Lower lobe of right lung (tissue), 2 donors: ENCODE results near the gene RMND5B. TPM values are rescaled to one million over a fixed set of nuclear protein-coding genes. Genes with fewer than 3 reads are reported as not detected.
A peak's percentile ranks its signal among the peaks of the same experiment; 100 is the strongest.
"Not testable (repeated sequence)": the region's sequence is repeated elsewhere in the genome, so short reads cannot be mapped to it uniquely, and the experiment has no call there.

Experiments
- ATAC-seq, 2 donors: fragments of 200-7000 bp; cut with Tn5 transposase; one replicate each; pipeline ENCODE4 v1.9.1; 2020 to 2022; ENCODE audit warnings: mild to moderate bottlenecking in 2 of 2, moderate library complexity in 2 of 2
- DNase-seq: peaks from one replicate; pipeline ENCODE4 v3.0.0-alpha.2; 2020
- H3K27ac ChIP-seq: fragments of 200-600 bp; one replicate; pipeline ENCODE4 v1.8.0; 2022
- H3K27me3 ChIP-seq: fragments of 200-600 bp; one replicate; pipeline ENCODE4 v1.8.0; 2022; ENCODE audit warnings: low read depth
- H3K36me3 ChIP-seq: fragments of 200-600 bp; one replicate; pipeline ENCODE4 v1.8.0; 2022; ENCODE audit warnings: mild to moderate bottlenecking
- H3K4me1 ChIP-seq: fragments of 200-600 bp; one replicate; pipeline ENCODE4 v1.8.0; 2022
- H3K4me3 ChIP-seq: fragments of 200-600 bp; one replicate; pipeline ENCODE4 v1.8.0; 2022; ENCODE audit warnings: mild to moderate bottlenecking
- H3K9me3 ChIP-seq: fragments of 200-600 bp; one replicate; pipeline ENCODE4 v1.8.0; 2022
- CTCF ChIP-seq: fragments of 200-600 bp; IDR thresholded peaks from one replicate; pipeline ENCODE4 v1.8.0; 2022; ENCODE audit warnings: antibody characterized with exemption, mild to moderate bottlenecking
- intact Hi-C: fragments of 100-400 bp; cut with DNase I; formaldehyde crosslinking; loops from one replicate; pipeline ENCODE4 v1.11.0; 2022
- total RNA-seq: library from RNA; stranded (reverse); fragmentation: NEBNext Ultra II Directional; extraction: Animal tissue kit (Norgen Biotek cat#: 25700); gene quantifications from one replicate; pipeline ENCODE4 v1.2.1, GENCODE V29; 2021
- donor health status: DM: no; HTN: yes; CAD: no; lungs with severe emphysema.

RMND5B gene
- total RNA-seq, 1 donor from 2014 or later, result 38.6 TPM

GRCh38 chr5:178129296-178129695, 1.5 kb upstream of the RMND5B start:
- TF ChIP-seq CTCF, result no peak
- Histone ChIP-seq H3K4me3 (no peak overlapping the region), H3K36me3 (peaks cover 7% of the 10 kb centered on the region), H3K27me3 (no peaks in the 10 kb centered on the region), H3K9me3 (no peaks in the 10 kb centered on the region), H3K4me1 (peaks cover 8% of the 10 kb centered on the region), H3K27ac (no peak overlapping the region)
- intact Hi-C loops, result no loop called here
- ATAC-seq (no peak), DNase-seq (no peak)

GRCh38 chr5:178130234-178130575, 609 bp upstream of the RMND5B start:
- H3K9me3 ChIP-seq, DNase-seq, H3K4me1 ChIP-seq, intact Hi-C loops, H3K27me3 ChIP-seq: not testable (repeated sequence)
- Histone ChIP-seq H3K4me3 (peak overlapping the region; percentile 80), H3K36me3 (peaks cover 11% of the 10 kb centered on the region), H3K27ac (peak overlapping the region; percentile 94)
- ATAC-seq, result peak; percentile 36 to 41

GRCh38 chr5:178131446-178131996, 707 bp downstream of the RMND5B start:
- Histone ChIP-seq H3K4me1 (peaks cover 8% of the 10 kb centered on the region), H3K36me3 (peaks cover 24% of the 10 kb centered on the region), H3K27me3 (no peaks in the 10 kb centered on the region), H3K27ac (peak overlapping the region; percentile 94), H3K4me3 (peak overlapping the region; percentile 80), H3K9me3 (no peaks in the 10 kb centered on the region)
- DNase-seq (no peak), ATAC-seq (no peak)
- TF ChIP-seq CTCF, result no peak
- intact Hi-C loops, result no loop called here

GRCh38 chr5:178136990-178137389, 6.2 kb downstream of the RMND5B start:
- no peak for ATAC-seq
- Histone ChIP-seq H3K36me3 (peaks cover 74% of the 10 kb centered on the region), H3K4me1 (peaks cover 2% of the 10 kb centered on the region), H3K27me3 (no peaks in the 10 kb centered on the region), H3K4me3 (no peak overlapping the region), H3K9me3 (no peaks in the 10 kb centered on the region), H3K27ac (no peak overlapping the region)
- intact Hi-C loops, result no loop called here
- TF ChIP-seq CTCF, result no peak
- DNase-seq, result no peak

GRCh38 chr5:178137991-178138390, 7.2 kb downstream of the RMND5B start:
- DNase-seq, result peak; percentile 24
- Histone ChIP-seq H3K4me1 (no peaks in the 10 kb centered on the region), H3K4me3 (no peak overlapping the region), H3K27me3 (no peaks in the 10 kb centered on the region), H3K27ac (no peak overlapping the region), H3K36me3 (peaks cover 84% of the 10 kb centered on the region), H3K9me3 (no peaks in the 10 kb centered on the region)
- TF ChIP-seq CTCF, result no peak
- intact Hi-C loops, result no loop called here
- no peak for ATAC-seq

GRCh38 chr5:178141550-178141949, 10.7 kb downstream of the RMND5B start:
- Histone ChIP-seq H3K27me3 (no peaks in the 10 kb centered on the region), H3K9me3 (no peaks in the 10 kb centered on the region), H3K4me1 (no peaks in the 10 kb centered on the region), H3K27ac (no peak overlapping the region), H3K36me3 (peaks cover 95% of the 10 kb centered on the region), H3K4me3 (no peak overlapping the region)
- intact Hi-C loops, result no loop called here
- DNase-seq, result no peak
- TF ChIP-seq CTCF, result no peak
- no peak for ATAC-seq
